HPDE6-E6E7 (cell line): ENCODE measurements around the gene RSBN1L.

Source experiments
- DNase-seq: peaks from one replicate; pipeline ENCODE4 v3.0.0; 2011; ENCODE audit warnings: missing footprints; ENCODE audit errors: extremely low spot score

RSBN1L gene

GRCh38 chr7:77806425-77806824, 110.2 kb downstream of the RSBN1L start:
- DNase-seq = no peak

- DNase-seq = no peak
Observed at GRCh38 chr7:77808517-77808916, 112.3 kb downstream of the RSBN1L start.

GRCh38 chr7:77811516-77812289, 115.4 kb downstream of the RSBN1L start:
- DNase-seq = no peak

GRCh38 chr7:77812290-77812685, 116.0 kb downstream of the RSBN1L start:
- no peak for DNase-seq

- DNase-seq = no peak
Observed at GRCh38 chr7:77813180-77813579, 116.9 kb downstream of the RSBN1L start.

- no peak for DNase-seq
Observed at GRCh38 chr7:77819021-77819420, 122.8 kb downstream of the RSBN1L start.

- no peak for DNase-seq
Observed at GRCh38 chr7:77820967-77821366, 124.7 kb downstream of the RSBN1L start.

- no peak for DNase-seq
Observed at GRCh38 chr7:77822269-77822668, 126.0 kb downstream of the RSBN1L start.

GRCh38 chr7:77823787-77824186, 127.5 kb downstream of the RSBN1L start:
- no peak for DNase-seq

GRCh38 chr7:77824636-77825035, 128.4 kb downstream of the RSBN1L start:
- no peak for DNase-seq

GRCh38 chr7:77825131-77825530, 128.9 kb downstream of the RSBN1L start:
- DNase-seq = no peak

GRCh38 chr7:77826300-77826699, 130.0 kb downstream of the RSBN1L start:
- no peak for DNase-seq

GRCh38 chr7:77827999-77828398, 131.7 kb downstream of the RSBN1L start:
- DNase-seq = no peak

- no peak for DNase-seq
Observed at GRCh38 chr7:77830649-77831355, 134.5 kb downstream of the RSBN1L start.

- no peak for DNase-seq
Observed at GRCh38 chr7:77831481-77831880, 135.2 kb downstream of the RSBN1L start.

GRCh38 chr7:77831953-77832352, 135.7 kb downstream of the RSBN1L start:
- DNase-seq = no peak
